GM21576 (cell line): ENCODE results near the gene DPM2.

Experiments
- ATAC-seq: cut with Tn5 transposase; IDR thresholded peaks from one replicate; pipeline ENCODE4 v1.9.1; 2021; ENCODE audit warnings: mild to moderate bottlenecking, moderate library complexity; ENCODE audit not compliant: unreplicated experiment

Gene DPM2

DNA sequence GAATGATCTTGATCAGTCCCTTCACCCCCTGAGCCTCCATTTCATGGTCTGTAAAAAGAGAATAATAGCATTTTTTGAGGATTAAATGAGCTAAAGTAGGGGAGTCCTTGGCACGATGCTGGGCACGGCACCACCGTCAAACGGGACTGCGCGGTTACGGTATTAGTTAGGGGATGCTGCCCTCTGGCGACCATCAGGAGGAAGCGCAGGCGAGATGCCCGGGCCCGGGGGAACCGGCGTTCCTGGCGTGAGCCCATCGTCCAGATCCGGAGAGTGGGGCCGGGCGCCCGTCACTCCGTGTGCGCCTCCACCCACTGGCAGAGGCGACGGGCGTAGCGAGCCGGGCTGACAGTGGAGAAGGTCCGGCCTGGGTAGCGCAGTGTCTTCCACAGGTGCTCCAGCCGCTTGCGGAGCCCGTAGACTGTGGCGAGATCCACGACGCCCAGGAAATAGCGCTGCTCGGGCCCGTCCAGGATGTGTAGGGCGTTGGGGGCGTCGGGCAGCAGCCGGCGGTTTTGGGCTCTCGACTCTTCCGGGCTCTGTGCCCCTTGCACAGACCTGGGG lies 16.0 kb downstream of the DPM2 start:
- ATAC-seq = no peak

DNA sequence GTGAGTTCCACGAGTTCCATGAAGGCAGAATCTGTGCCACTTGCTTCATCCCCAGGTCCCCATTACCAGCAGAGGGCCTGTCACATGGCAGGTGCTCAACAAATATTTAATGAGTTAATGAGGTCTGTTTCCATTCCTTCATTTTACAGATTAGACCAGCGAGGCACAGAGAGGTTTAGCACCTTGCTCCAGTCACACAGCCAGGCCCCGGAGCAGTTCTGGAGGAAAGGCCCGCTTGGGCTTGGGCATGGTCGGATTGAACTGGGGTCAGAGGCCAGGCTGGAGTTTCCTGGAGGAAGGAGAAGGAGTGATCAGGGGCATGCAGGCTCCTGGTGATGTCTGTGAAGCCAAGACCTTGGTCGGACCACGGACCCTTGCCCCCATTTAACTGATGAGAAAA lies 16.9 kb downstream of the DPM2 start:
- ATAC-seq = no peak

GRCh38 chr9:127919253-127919815 lies 18.3 kb downstream of the DPM2 start:
- no peak for ATAC-seq

GRCh38 chr9:127918183-127919107 lies 19.2 kb downstream of the DPM2 start:
- no peak for ATAC-seq

- no peak for ATAC-seq
Measured at GRCh38 chr9:127917603-127918002, 20.1 kb downstream of the DPM2 start.

- ATAC-seq = peak; percentile 61
Measured at GRCh38 chr9:127916720-127917581, 20.7 kb downstream of the DPM2 start, which contains the start of gene ST6GALNAC4. Gene ST6GALNAC4, minus strand, starts transcription at chr9:127917041. Its CDS starts 622 bp downstream, at chr9:127916419.

GRCh38 chr9:127915801-127916719 lies 21.6 kb downstream of the DPM2 start:
- ATAC-seq = no peak

DNA sequence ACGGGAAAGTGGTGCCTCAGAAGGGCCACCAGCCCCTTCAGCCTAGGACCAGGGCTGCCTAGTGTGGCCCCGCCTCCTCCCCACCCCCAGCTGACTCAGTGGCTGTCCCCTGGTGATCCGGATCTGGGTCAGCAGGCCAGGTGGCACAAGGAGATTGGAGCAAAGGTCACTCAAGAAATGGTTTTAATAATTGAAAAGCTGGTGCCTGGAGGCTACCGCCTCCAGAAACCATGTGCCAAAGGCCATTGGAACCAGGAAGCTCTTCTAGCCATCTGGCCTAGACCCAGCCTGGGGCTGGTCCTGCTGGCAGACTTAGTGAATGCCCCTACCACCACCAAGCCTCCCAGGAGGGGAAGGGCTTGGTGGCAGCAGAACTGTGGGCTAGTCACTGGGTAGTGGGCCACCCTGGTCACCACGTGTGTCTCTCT lies 22.3 kb downstream of the DPM2 start:
- ATAC-seq = no peak

GRCh38 chr9:127913682-127914081 lies 24.0 kb downstream of the DPM2 start:
- no peak for ATAC-seq

DNA sequence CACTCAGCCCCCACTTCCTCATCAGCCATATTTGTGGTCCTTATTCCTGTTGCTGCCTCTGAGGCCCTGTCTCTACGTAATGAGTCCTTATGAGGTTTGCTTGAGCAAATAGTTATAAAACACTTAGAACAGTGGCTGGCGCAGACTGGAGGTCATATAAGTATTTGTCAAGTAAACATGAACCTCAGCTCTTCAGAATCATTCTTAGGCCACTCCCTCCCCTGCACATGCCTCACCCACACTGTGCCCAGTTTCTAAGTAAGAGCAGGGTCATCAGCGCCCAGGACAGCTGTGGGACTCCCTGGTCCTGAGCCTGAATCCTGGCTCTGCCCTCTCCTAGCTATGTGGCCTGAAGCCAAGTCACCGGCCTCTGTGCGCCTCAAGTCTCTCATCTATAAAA lies 24.8 kb downstream of the DPM2 start:
- ATAC-seq = no peak

- no peak for ATAC-seq
Measured at GRCh38 chr9:127912296-127912695, 25.4 kb downstream of the DPM2 start.

GRCh38 chr9:127910613-127911205 lies 26.9 kb downstream of the DPM2 start:
- ATAC-seq = no peak

- no peak for ATAC-seq
Measured at GRCh38 chr9:127909839-127910273, 27.8 kb downstream of the DPM2 start.

- no peak for ATAC-seq
Measured at GRCh38 chr9:127908660-127908926, 29.1 kb downstream of the DPM2 start.

DNA sequence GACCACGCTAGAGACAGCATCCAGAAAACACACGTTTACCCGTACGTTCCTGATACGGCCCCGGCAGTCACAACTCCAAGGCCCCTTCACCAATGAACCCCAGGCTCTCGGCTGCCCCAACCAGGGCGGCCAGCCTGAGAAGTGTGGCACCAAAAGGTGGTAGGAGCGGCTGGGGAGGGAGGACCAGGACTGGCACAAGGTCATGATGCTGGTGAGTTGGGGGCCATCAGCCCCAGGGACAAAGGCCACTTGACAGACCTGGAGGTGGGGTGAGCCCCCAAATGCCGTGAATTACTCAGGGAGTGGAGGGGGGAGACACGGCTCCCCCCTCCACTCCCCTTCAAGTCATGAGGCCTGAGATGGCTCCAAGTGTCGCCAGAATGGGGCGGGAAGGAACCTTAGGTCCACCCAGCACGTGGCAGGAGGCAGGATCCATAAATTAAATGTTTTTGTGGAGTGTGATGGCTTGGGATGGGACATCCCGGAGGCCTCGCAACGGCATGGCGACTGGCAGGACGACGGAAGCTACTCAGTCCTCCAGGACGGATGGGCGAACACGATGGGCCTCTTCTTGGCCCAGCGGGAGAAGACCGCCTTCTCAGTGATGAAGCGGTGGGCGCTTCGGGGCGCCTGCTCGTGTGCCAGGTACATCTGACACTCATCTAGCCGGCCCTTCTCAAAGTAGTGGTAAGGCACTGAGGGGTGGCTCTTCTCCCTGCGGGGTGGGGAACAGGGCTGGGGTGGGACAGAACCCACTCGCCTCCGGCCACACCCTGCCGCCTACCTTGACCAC lies 29.6 kb downstream of the DPM2 start:
- ATAC-seq = no peak

GRCh38 chr9:127905788-127906191 lies 31.9 kb downstream of the DPM2 start:
- no peak for ATAC-seq

DNA sequence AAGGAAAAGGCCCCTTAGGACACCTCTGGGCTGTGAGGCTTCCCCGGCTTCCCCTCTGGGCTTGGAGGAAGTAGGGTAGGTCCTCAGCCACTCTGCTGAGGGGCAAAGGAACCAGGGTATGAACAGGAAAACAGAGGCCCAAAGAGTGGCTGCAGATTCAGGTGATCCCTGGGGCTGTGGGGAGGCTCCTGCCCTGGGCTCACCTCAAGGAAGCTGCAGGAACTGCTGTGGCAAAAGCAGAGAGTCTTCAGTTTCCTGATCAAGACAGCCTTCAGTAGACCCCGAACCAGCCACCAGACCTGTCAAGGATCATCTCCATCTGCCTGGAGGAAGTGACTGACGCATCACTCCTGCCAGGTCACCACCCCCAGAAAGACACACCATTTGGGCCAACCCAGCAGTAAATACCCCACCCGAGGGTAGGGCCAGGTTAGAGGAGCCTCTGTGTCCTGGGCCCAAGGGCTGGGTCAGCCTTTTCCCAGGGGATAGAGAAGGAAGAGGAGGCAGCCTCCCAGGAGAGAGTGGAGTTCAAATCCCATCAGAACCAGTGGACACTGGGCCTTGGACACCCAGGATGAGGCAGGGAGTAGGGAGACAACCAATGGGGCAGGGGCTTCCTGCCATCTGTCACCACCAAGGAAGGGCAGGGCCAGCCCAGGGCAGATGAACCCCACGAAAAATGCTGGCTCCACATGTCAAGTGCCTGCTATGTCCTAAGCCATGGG lies 32.5 kb downstream of the DPM2 start:
- no peak for ATAC-seq

DNA sequence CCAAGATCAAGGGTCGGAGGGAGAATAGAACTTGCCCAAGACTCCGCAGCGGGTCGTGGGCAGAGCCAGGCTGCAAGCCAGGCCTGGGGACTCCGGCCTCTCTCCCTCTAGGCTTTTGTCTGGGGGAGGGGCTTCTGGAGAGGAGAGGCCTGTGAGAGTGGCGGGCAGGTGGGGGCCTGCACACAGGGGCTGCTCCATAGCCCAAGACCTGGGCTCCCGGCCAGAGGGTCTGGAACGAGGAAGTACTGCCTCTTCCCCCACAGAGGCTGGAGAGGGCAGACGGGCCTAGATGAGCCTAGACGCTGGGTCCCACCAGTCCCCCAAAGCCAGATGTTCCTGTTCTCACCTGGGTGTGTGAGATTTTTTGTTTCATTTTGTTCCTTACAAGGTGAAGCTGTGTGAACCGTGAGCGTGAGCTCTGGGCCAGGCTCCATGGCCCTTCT lies 33.1 kb downstream of the DPM2 start:
- ATAC-seq = no peak
